ENCODE results near the gene DNM2. TPM values are rescaled to one million over a fixed set of nuclear protein-coding genes. Genes with fewer than 3 reads are reported as not detected.
A peak's percentile ranks its signal among the peaks of the same experiment; 100 is the strongest.

Gene DNM2
- polyA plus RNA-seq (2013, experiment 1 of 2) = 71.1 TPM
- 70.3 TPM for polyA plus RNA-seq (2013, experiment 2 of 2)

DNA sequence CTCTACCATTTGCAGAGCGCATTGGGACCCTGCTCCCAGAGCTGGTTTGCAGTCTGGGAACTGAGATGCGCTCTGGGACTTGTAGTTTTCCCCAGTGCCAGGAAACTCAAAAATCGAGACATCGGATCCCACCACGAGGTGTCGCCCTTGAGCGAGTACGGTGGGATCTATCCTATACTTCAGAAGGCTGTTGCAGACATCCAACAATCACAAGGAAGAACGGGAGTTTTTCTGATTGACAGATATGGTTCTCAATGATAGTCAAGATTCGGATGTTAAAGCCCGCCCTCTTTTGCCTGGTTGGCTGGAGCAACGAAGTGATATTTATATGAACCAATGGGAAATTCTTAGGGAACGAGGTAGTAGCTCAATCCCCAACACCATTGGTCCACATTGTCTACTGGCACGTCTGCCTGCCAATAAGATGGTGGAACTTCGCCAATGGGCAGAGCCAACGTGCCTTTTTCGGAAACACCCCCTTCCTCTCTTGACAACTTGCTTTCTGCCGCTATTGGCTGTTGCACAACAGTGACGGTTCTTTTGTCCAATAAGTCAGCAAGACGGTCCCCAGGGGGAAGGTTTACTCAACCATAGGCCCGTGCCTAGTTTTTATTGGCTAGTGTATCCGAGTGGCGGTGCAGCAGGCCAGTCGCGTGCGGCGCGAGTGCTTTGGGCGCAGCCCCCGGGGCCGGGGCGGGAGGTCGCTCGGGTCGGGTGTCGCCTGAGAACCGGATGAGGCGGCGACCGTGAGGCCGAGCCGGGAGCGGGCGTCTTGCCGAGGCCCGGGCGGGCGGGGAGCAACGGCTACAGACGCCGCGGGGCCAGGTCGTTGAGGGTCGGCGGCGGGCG, at the start of gene DNM2:
Gene DNM2, plus strand, starts transcription at position 724 of the 849 bp plus-strand sequence. CDS start 164 bp downstream, outside the sequence.
- peak within 1 kb of the TSS; percentile 70 for H4K8ac ChIP-seq (ENCODE audit: low read length)
- no peaks in the 10 kb centered on the region for H3K27me3 ChIP-seq (ENCODE audit: control insufficient read depth in 1 of 2, insufficient read depth in 1 of 2, low read length in 2 of 2)
- WGBS = under 1% methylated on average over 50 of the region's 57 CpGs
- peak within 1 kb of the TSS; percentile 95 to 99 for H3K18ac ChIP-seq (ENCODE audit: low read depth in 1 of 2, low read length in 2 of 2)
- H3K27ac ChIP-seq (ENCODE audit: low read length, poor library complexity, severe bottlenecking) = peak within 1 kb of the TSS; percentile 94
- H4K91ac ChIP-seq (ENCODE audit: low read length) = peak within 1 kb of the TSS; percentile 85
- H2BK120ac ChIP-seq (ENCODE audit: low read depth, low read length) = peak within 1 kb of the TSS; percentile 84
- peak within 1 kb of the TSS; percentile 87 for H3K9ac ChIP-seq (ENCODE audit: low read length)
- peak within 1 kb of the TSS; percentile 26 to 100 for H3K14ac ChIP-seq (ENCODE audit: low read length in 2 of 2)
- peak within 1 kb of the TSS in 1 of 2 experiments; percentile 97 for H3K23ac ChIP-seq (ENCODE audit: low read length in 2 of 2)
- peak within 1 kb of the TSS; percentile 94 for H2BK5ac ChIP-seq (ENCODE audit: low read depth, low read length, poor library complexity, severe bottlenecking)
- peak within 1 kb of the TSS in 1 of 2 experiments; percentile 89 for H2BK12ac ChIP-seq (ENCODE audit: low read length in 2 of 2)
- DNase-seq = peak; percentile 100
- peak within 1 kb of the TSS; percentile 88 for H2AFZ ChIP-seq (ENCODE audit: low read depth, low read length)
- H3K79me1 ChIP-seq (replicated peaks; ENCODE audit: low read length, poor library complexity, severe bottlenecking) = no peaks in the 10 kb centered on the region
- H3K36me3 ChIP-seq (ENCODE audit: control insufficient read depth in 1 of 2, insufficient read depth in 2 of 2, low read depth in 1 of 2, low read length in 2 of 2) = peaks cover 17 to 24% of the 10 kb centered on the region in 2 experiments
- peak within 1 kb of the TSS; percentile 92 for H3K4me2 ChIP-seq (ENCODE audit: low read length, poor library complexity, severe bottlenecking)
- no peak within 1 kb of the TSS for H2AK5ac ChIP-seq (ENCODE audit: low read length, severe bottlenecking)
- peak within 1 kb of the TSS; percentile 88 to 94 for H3K4ac ChIP-seq (ENCODE audit: low read depth in 1 of 2, low read length in 2 of 2)
- peaks cover 17% of the 10 kb centered on the region for H3K4me1 ChIP-seq (ENCODE audit: control insufficient read depth, insufficient read depth, low read depth, low read length)
- peak within 1 kb of the TSS; percentile 88 to 99 for H3K4me3 ChIP-seq (ENCODE audit: insufficient read depth in 1 of 2, low read depth in 1 of 2, low read length in 2 of 2)
- H3K9me3 ChIP-seq (ENCODE audit: control insufficient read depth, low read length) = no peaks in the 10 kb centered on the region
- peak within 1 kb of the TSS; percentile 82 for H2BK15ac ChIP-seq (ENCODE audit: low read depth, poor library complexity, severe bottlenecking)

DNA sequence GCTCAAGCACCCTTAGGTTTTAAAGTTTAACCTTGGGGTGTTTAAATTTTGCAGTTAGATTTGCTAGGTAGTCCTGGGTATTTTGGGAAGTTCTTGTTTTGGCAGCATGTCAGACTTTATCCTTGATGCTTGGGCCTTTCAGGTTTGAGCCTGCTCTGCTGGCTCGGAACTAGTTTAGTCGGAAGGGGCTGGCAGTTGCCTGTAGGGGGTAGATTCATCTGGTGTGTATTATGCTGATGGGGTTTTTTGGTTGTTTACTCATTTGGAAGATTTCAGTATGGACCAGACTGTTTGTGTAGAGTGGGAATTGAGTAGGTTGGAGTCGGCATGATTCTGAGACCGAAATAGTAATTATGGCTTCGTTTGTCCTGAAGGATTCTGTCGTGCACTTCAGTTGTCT, 48.6 kb upstream of the DNM2 start:
- WGBS = 96% methylated on average over 6 of the region's 6 CpGs
- H3K79me1 ChIP-seq (replicated peaks; ENCODE audit: low read length, poor library complexity, severe bottlenecking) = no peaks in the 10 kb centered on the region

DNA sequence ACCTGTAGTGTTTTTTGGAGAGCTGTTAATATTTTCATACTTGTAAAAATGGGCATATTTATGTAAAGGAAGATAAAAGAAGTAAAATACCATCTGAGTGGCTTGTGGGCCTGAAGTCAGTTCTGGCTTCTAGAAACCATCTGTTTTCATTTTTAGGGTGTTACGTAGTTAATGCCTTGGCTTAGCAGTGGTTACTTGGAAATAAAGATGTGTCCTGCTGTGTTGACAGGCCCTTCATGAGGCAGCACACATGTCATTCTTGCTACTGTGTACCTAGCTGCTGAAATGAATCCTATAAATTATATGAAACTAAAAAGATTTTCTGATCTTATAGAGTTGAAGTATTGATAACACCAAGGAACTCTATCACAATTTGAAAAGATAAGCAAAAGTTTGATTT, 47.7 kb upstream of the DNM2 start:
- Histone ChIP-seq H3K4me3 (ENCODE audit: insufficient read depth in 1 of 2, low read depth in 1 of 2, low read length in 2 of 2) (no peak overlapping the region), H4K8ac (ENCODE audit: low read length) (no peak overlapping the region)

More for the DNA sequence above, 48.6 kb upstream of the DNM2 start:
- Histone ChIP-seq H3K36me3 (ENCODE audit: control insufficient read depth in 1 of 2, insufficient read depth in 2 of 2, low read depth in 1 of 2, low read length in 2 of 2) (peaks cover 38 to 39% of the 10 kb centered on the region in 2 experiments), H3K4ac (ENCODE audit: low read depth in 1 of 2, low read length in 2 of 2) (no peak overlapping the region), H3K9me3 (ENCODE audit: control insufficient read depth, low read length) (no peaks in the 10 kb centered on the region), H3K4me3 (ENCODE audit: insufficient read depth in 1 of 2, low read depth in 1 of 2, low read length in 2 of 2) (no peak overlapping the region), H3K4me1 (ENCODE audit: control insufficient read depth, insufficient read depth, low read depth, low read length) (peaks cover 15% of the 10 kb centered on the region), H3K27ac (ENCODE audit: low read length, poor library complexity, severe bottlenecking) (no peak overlapping the region), H2BK12ac (ENCODE audit: low read length in 2 of 2) (no peak overlapping the region), H2AK5ac (ENCODE audit: low read length, severe bottlenecking) (no peak overlapping the region), H3K27me3 (ENCODE audit: control insufficient read depth in 1 of 2, insufficient read depth in 1 of 2, low read length in 2 of 2) (no peaks in the 10 kb centered on the region), H4K8ac (ENCODE audit: low read length) (no peak overlapping the region), H2BK120ac (ENCODE audit: low read depth, low read length) (no peak overlapping the region), H4K91ac (ENCODE audit: low read length) (no peak overlapping the region), H3K23ac (ENCODE audit: low read length in 2 of 2) (no peak overlapping the region), H2BK15ac (ENCODE audit: low read depth, poor library complexity, severe bottlenecking) (no peak overlapping the region), H3K4me2 (ENCODE audit: low read length, poor library complexity, severe bottlenecking) (no peak overlapping the region), H3K18ac (ENCODE audit: low read depth in 1 of 2, low read length in 2 of 2) (no peak overlapping the region), H2AFZ (ENCODE audit: low read depth, low read length) (no peak overlapping the region), H2BK5ac (ENCODE audit: low read depth, low read length, poor library complexity, severe bottlenecking) (no peak overlapping the region), H3K9ac (ENCODE audit: low read length) (no peak overlapping the region), H3K14ac (ENCODE audit: low read length in 2 of 2) (no peak overlapping the region)
- DNase-seq = no peak

More for the DNA sequence above, 47.7 kb upstream of the DNM2 start:
- no peaks in the 10 kb centered on the region for H3K27me3 ChIP-seq (ENCODE audit: control insufficient read depth in 1 of 2, insufficient read depth in 1 of 2, low read length in 2 of 2)
- no peak overlapping the region for H2BK120ac ChIP-seq (ENCODE audit: low read depth, low read length)
- no peak overlapping the region for H2BK15ac ChIP-seq (ENCODE audit: low read depth, poor library complexity, severe bottlenecking)
- no peak overlapping the region for H3K23ac ChIP-seq (ENCODE audit: low read length in 2 of 2)
- H3K79me1 ChIP-seq (replicated peaks; ENCODE audit: low read length, poor library complexity, severe bottlenecking) = peaks cover 4% of the 10 kb centered on the region
- H3K4me2 ChIP-seq (ENCODE audit: low read length, poor library complexity, severe bottlenecking) = no peak overlapping the region
- peaks cover 14% of the 10 kb centered on the region for H3K4me1 ChIP-seq (ENCODE audit: control insufficient read depth, insufficient read depth, low read depth, low read length)
- no peak overlapping the region for H2BK5ac ChIP-seq (ENCODE audit: low read depth, low read length, poor library complexity, severe bottlenecking)
- H3K14ac ChIP-seq (ENCODE audit: low read length in 2 of 2) = no peak overlapping the region
- no peak overlapping the region for H2BK12ac ChIP-seq (ENCODE audit: low read length in 2 of 2)
- H3K9me3 ChIP-seq (ENCODE audit: control insufficient read depth, low read length) = no peaks in the 10 kb centered on the region
- WGBS = no CpG with 5 or more reads among the region's 1 CpG
- no peak overlapping the region for H3K27ac ChIP-seq (ENCODE audit: low read length, poor library complexity, severe bottlenecking)
- H2AFZ ChIP-seq (ENCODE audit: low read depth, low read length) = no peak overlapping the region
- H2AK5ac ChIP-seq (ENCODE audit: low read length, severe bottlenecking) = no peak overlapping the region
- H3K9ac ChIP-seq (ENCODE audit: low read length) = no peak overlapping the region
- DNase-seq = no peak
- H3K18ac ChIP-seq (ENCODE audit: low read depth in 1 of 2, low read length in 2 of 2) = no peak overlapping the region
- peaks cover 44 to 46% of the 10 kb centered on the region in 2 experiments for H3K36me3 ChIP-seq (ENCODE audit: control insufficient read depth in 1 of 2, insufficient read depth in 2 of 2, low read depth in 1 of 2, low read length in 2 of 2)
- no peak overlapping the region for H3K4ac ChIP-seq (ENCODE audit: low read depth in 1 of 2, low read length in 2 of 2)
- H4K91ac ChIP-seq (ENCODE audit: low read length) = no peak overlapping the region
